Activated B cell treated with CpG ODN at 0.5 μM for 24 hours (primary cell): ENCODE measurements around the gene RNF135. TPM values are rescaled to one million over a fixed set of nuclear protein-coding genes. Genes with fewer than 3 reads are reported as not detected.
"Not testable (repeated sequence)": the region's sequence is repeated elsewhere in the genome, so short reads cannot be mapped to it uniquely, and the experiment has no call there.

Experiments
- ATAC-seq: fragments of 200-7000 bp; cut with Tn5 transposase; one replicate; pipeline ENCODE4 v1.10.0; 2021; ENCODE audit warnings: low read depth, mild to moderate bottlenecking, moderate library complexity
- CTCF ChIA-PET: fragments of 350-600 bp; sonication (Branson Sonifier 250); formaldehyde crosslinking; loops from one replicate; lab custom pipeline; 2021; ENCODE audit warnings: antibody characterized with exemption; lab: Charles Lee
- POLR2A ChIA-PET: fragments of 350-600 bp; sonication (Branson Sonifier 250); formaldehyde crosslinking; loops from one replicate; lab custom pipeline; 2021; ENCODE audit warnings: antibody characterized with exemption; lab: Charles Lee
- DNase-seq: peaks from one replicate; pipeline ENCODE4 v3.0.0; 2022
- H3K27ac Mint-ChIP-seq: one replicate; pipeline ENCODE4 v1.8.0; 2020; ENCODE audit warnings: mixed read lengths
- H3K27me3 Mint-ChIP-seq: one replicate; pipeline ENCODE4 v1.8.0; 2021; ENCODE audit warnings: mixed read lengths
- H3K36me3 Mint-ChIP-seq: one replicate; pipeline ENCODE4 v1.8.0; 2021; ENCODE audit warnings: low read depth, mixed read lengths
- H3K4me1 Mint-ChIP-seq: one replicate; pipeline ENCODE4 v1.8.0; 2021; ENCODE audit warnings: mixed read lengths
- H3K4me3 Mint-ChIP-seq: one replicate; pipeline ENCODE4 v1.8.0; 2020; ENCODE audit warnings: mild to moderate bottlenecking, mixed read lengths
- H3K9me3 Mint-ChIP-seq: one replicate; pipeline ENCODE4 v1.8.0; 2020; ENCODE audit warnings: mixed read lengths
- CTCF ChIP-seq: fragments of 200-600 bp; IDR thresholded peaks from one replicate; pipeline ENCODE4 v1.8.0; 2022; ENCODE audit warnings: antibody characterized with exemption, mild to moderate bottlenecking
- intact Hi-C: fragments of 100-400 bp; cut with micrococcal nuclease; formaldehyde crosslinking; loops from one replicate; pipeline ENCODE4 v1.15.1; 2024
- total RNA-seq: library from RNA; stranded (reverse); gene quantifications from 2 replicates; pipeline ENCODE4 v1.2.3, GENCODE V29; 2022

Gene RNF135
- total RNA-seq, 1 donor from 2014 or later: 18.5 TPM

GRCh38 chr17:31008374-31009041 lies 37.7 kb downstream of the RNF135 start:
- TF ChIP-seq CTCF: no peak
- Mint-ChIP-seq H3K36me3 (peaks cover 13% of the 10 kb centered on the region), H3K4me3 (peak overlapping the region; percentile 91), H3K27ac (peak overlapping the region; percentile 85), H3K27me3 (no peaks in the 10 kb centered on the region), H3K9me3 (no peaks in the 10 kb centered on the region), H3K4me1 (peaks cover 24% of the 10 kb centered on the region)
- ChIA-PET CTCF (interaction anchor here (0.6 to 1.4 kb wide), 4 partner anchors 41 to 363 kb away, joined by 3 to 4 read pairs (median 4); no protein-coding TSS in a partner anchor), POLR2A (interaction anchor here (0.6 to 2.5 kb wide), 14 partner anchors 38 to 929 kb away, joined by 3 to 19 read pairs (median 4); partner anchors contain the start of genes ADAP2, NF1 and RNF135)
- ATAC-seq (peak; percentile 85), DNase-seq (peak; percentile 66)
- intact Hi-C loops: loop anchor here (1.0 to 5.0 kb wide), 5 partner anchors 38 to 199 kb away; partner anchors contain the start of genes ADAP2, RNF135 and TEFM

- H3K9me3 Mint-ChIP-seq, DNase-seq, H3K36me3 Mint-ChIP-seq, H3K27me3 Mint-ChIP-seq: not testable (repeated sequence)
- peaks cover 24% of the 10 kb centered on the region for H3K4me1 Mint-ChIP-seq
- intact Hi-C loops: loop anchor here (1.0 to 5.0 kb wide), 5 partner anchors 38 to 200 kb away; partner anchors contain the start of genes ADAP2, RNF135 and TEFM
- H3K4me3 Mint-ChIP-seq: peak overlapping the region; percentile 91
- ATAC-seq: peak; percentile 23
- POLR2A ChIA-PET: interaction anchor here (0.6 to 2.5 kb wide), 14 partner anchors 38 to 928 kb away, joined by 3 to 19 read pairs (median 4); partner anchors contain the start of genes ADAP2, NF1 and RNF135
- CTCF ChIA-PET: interaction anchor here (0.6 to 1.4 kb wide), 3 partner anchors 40 to 363 kb away, joined by 3 to 4 read pairs (median 4); no protein-coding TSS in a partner anchor
- peak overlapping the region; percentile 85 for H3K27ac Mint-ChIP-seq
Observed at GRCh38 chr17:31009042-31009702, 38.3 kb downstream of the RNF135 start.

DNA sequence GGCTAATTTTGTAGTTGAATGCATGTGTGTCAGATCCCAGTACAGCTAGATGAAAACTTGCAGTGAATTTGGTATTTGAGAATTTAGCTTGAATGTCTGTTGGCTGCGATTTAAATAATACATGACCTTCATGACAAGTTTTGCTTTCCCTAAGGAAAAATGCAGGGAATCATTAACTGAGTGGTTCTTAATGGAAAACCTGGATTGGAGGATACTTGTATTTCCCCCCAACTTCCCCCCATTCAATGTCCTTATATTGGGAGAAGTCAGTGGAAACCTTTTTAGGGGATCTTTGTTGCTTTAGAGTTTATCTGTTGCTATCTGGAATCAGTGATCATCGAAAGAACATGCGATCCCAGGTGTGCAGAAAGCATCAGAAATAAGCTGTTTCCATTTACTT lies 39.2 kb downstream of the RNF135 start:
- POLR2A ChIA-PET: interaction anchor here (2.5 kb wide), 1 partner anchor 42 kb away, joined by 9 read pairs; no protein-coding TSS in a partner anchor
- ATAC-seq, H3K36me3 Mint-ChIP-seq, intact Hi-C loops, H3K9me3 Mint-ChIP-seq, CTCF ChIA-PET, DNase-seq, H3K27me3 Mint-ChIP-seq, H3K27ac Mint-ChIP-seq: not testable (repeated sequence)
- Mint-ChIP-seq H3K4me1 (peaks cover 24% of the 10 kb centered on the region), H3K4me3 (peak overlapping the region; percentile 36)

DNA sequence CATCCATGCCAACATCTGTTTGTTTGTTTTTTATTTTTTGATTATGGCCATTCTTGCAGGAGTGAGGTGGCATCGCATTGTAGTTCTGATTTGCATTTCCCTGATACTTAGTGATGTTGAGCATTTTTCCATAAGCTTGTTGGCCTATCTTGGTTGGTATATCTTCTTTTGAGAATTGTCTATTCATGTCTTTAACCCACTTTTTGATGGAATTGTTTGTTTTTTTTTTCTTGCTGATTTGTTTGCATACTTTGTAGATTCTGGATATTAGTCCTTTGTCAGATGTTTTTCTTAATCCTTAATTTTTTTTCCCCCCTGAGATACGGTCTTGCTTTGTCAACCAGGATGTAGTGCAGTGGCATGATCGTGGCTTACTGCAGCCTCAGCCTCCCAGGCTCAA lies 43.0 kb downstream of the RNF135 start:
- Mint-ChIP-seq H3K9me3 (no peaks in the 10 kb centered on the region), H3K4me1 (peaks cover 8% of the 10 kb centered on the region), H3K36me3 (peaks cover 3% of the 10 kb centered on the region), H3K27ac (no peak overlapping the region), H3K4me3 (no peak overlapping the region), H3K27me3 (no peaks in the 10 kb centered on the region)
- TF ChIP-seq CTCF: no peak
- no peak for DNase-seq
- ChIA-PET POLR2A (no interaction called here), CTCF (interaction anchor here (0.7 to 4.2 kb wide), 4 partner anchors 201 to 426 kb away, joined by 3 to 14 read pairs (median 8); no protein-coding TSS in a partner anchor)
- intact Hi-C loops: loop anchor here (2.0 kb wide), 1 partner anchor 359 kb away; no protein-coding TSS in a partner anchor
- no peak for ATAC-seq

- POLR2A ChIA-PET: no interaction called here
- intact Hi-C loops: no loop called here
- ATAC-seq (no peak), DNase-seq (no peak)
- Mint-ChIP-seq H3K4me3 (no peak overlapping the region), H3K9me3 (no peaks in the 10 kb centered on the region), H3K27ac (no peak overlapping the region), H3K36me3 (no peaks in the 10 kb centered on the region), H3K4me1 (no peaks in the 10 kb centered on the region), H3K27me3 (no peaks in the 10 kb centered on the region)
- no peak for TF ChIP-seq CTCF
- CTCF ChIA-PET: interaction anchor here (0.9 to 4.2 kb wide), 3 partner anchors 200 to 520 kb away, joined by 3 to 14 read pairs (median 7); no protein-coding TSS in a partner anchor
Observed at GRCh38 chr17:31015639-31016038, 44.8 kb downstream of the RNF135 start.
